ENCODE measurements around the gene DNMBP. TPM values are rescaled to one million over a fixed set of nuclear protein-coding genes. Genes with fewer than 3 reads are reported as not detected.
A peak's percentile ranks its signal among the peaks of the same experiment; 100 is the strongest.

Gene DNMBP
- total and polyA plus RNA-seq, 11 donors: 3.9 to 11.5 (median 6.6) TPM

DNA sequence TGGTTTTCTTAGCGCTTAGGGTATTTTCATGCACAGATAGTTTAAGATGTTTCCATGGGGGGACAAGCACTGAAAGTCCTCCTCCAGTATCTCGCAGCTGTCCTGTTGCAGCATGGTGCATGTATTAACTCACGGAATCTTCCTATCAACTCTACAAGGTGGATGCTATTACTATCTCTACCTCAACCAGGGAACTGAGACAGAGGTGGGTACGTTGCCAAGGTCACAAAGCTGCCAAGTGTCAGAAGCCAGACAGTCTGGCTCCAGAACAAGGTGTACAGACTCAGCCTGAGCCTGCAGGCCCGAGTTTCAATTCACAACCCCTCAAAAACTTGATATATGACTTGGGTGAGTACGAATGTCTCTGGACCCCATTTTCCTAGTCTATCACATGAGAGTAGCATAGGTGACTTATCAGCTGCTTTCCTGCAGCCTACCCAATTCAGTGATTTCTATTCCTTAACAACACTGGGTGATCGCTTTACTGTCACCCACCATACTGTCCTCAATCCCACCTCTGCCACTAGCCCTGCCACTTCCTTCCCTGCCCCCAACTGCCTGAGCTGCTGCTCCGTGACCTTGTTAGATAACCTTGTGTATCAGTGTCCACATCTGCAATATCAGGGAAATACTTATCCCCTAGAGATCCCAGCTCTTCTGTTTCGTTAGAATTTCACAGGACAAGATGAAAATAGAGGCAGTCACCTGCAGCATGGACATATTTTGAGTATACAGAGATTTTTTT lies 135.2 kb downstream of the DNMBP start:
- intact Hi-C loops (cut with DNase I): no loop called here
- H3K27ac ChIP-seq: no peak overlapping the region
- H3K4me3 ChIP-seq: no peak overlapping the region
- H3K4me1 ChIP-seq: peaks cover 0 to 7% (median 0%) of the 10 kb centered on the region in 12 donors
- H3K27me3 ChIP-seq: peaks cover 0 to 6% (median 0%) of the 10 kb centered on the region in 9 donors
- DNase-seq (peak in 1 of 5 donors; percentile 33), ATAC-seq (peak in 2 of 4 donors; percentile 55 to 76)
- H3K9me3 ChIP-seq: no peaks in the 10 kb centered on the region
- H3K36me3 ChIP-seq: peaks cover 0 to 51% (median 37%) of the 10 kb centered on the region in 9 donors
- TF ChIP-seq CTCF (IDR thresholded peaks at IDR 0.05): no peak
- no peak for TF ChIP-seq POLR2A (IDR thresholded peaks at IDR 0.05)
- WGBS, 4 donors: 62 to 71% (median 66%) methylated on average over 9 of the region's 9 CpGs

DNA sequence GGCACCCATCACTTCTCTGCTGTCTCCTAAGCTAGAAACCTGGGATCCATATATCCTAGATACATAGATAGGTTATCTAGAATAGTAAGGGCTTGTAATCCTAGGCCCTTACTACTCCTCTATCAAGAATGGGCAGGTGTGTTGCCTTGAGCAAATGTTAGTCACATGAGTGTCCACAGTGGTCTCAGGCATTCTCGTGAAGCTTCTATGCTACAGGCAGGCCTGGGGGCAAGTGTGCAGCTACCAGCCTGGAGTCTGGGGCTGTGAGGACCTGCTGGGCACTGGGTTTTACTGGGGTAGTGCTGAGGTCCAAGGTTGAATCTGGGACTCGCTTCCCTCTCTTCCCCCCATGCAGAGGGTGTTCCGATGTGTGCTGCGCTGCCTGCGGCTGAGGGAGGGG lies 135.9 kb downstream of the DNMBP start:
- Histone ChIP-seq H3K27me3 (peaks cover 0 to 10% (median 0%) of the 10 kb centered on the region in 9 donors), H3K36me3 (peaks cover 0 to 44% (median 31%) of the 10 kb centered on the region in 9 donors), H3K9me3 (no peaks in the 10 kb centered on the region), H3K4me3 (no peak overlapping the region), H3K4me1 (peaks cover 0 to 7% (median 0%) of the 10 kb centered on the region in 12 donors), H3K27ac (no peak overlapping the region)
- ATAC-seq (peak in 1 of 4 donors; percentile 19), DNase-seq (no peak)
- TF ChIP-seq CTCF (IDR thresholded peaks at IDR 0.05) (no peak), POLR2A (IDR thresholded peaks at IDR 0.05) (no peak)
- 81 to 100% (median 92%) methylated on average over 4 to 5 of the region's 5 CpGs for WGBS, 4 donors
- intact Hi-C loops (cut with DNase I): no loop called here

DNA sequence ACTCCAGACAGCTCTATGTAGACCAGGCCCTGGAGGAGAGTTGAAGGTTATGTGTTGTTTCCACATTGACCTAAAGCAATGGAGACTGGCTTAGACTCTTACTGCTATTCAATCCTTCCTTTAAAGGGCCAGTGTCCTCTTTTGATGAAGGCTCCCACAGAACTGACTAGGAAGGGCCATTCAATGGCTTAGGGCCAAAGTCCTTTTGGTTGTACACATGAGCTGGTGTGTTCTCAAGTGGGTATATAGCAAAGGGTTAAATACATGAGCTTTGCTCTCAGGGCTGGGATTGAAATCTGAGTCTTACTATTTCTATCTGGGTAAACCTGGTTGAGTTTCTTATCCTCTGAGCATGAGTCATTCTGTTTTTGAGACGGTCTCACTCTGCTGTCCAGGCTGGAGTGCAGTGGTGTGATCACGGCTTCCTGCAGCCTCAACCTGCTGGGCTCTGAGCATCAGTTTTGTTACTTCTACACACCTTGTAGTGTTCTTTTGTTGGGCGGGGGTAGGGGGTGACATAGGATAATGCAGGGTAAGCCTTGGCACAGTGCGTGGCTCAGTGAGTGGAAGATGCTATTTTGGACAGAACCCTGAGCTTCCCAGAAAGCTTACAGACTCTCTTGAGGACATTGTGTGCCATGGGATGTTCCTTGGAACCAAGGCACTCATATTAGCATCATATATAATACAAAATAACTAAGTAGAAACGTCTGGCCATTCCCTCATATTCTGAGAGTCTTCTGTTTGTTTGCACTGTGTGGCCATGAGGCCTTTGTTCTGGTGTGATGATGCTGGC lies 137.2 kb downstream of the DNMBP start:
- TF ChIP-seq CTCF (IDR thresholded peaks at IDR 0.05) (no peak), POLR2A (IDR thresholded peaks at IDR 0.05) (no peak)

More for the DNA sequence above, 137.2 kb downstream of the DNMBP start:
- Histone ChIP-seq H3K27ac (no peak overlapping the region), H3K4me3 (no peak overlapping the region), H3K9me3 (no peaks in the 10 kb centered on the region), H3K36me3 (peaks cover 0 to 31% (median 18%) of the 10 kb centered on the region in 9 donors), H3K4me1 (peaks cover 0 to 7% (median 0%) of the 10 kb centered on the region in 12 donors), H3K27me3 (peaks cover 0 to 10% (median 0%) of the 10 kb centered on the region in 9 donors)
- WGBS, 4 donors: 61 to 76% (median 73%) methylated on average over 5 of the region's 5 CpGs
- ATAC-seq: no peak
- no peak for DNase-seq
- intact Hi-C loops (cut with DNase I): no loop called here
